A549 treated with CpdA at 1 μM for 4 hours (cell line): Measurements from ENCODE around the gene SKIC2. TPM values are rescaled to one million over a fixed set of nuclear protein-coding genes. Genes with fewer than 3 reads are reported as not detected.

ENCODE experiments used
- total RNA-seq: library from RNA; stranded (reverse); fragments of 200-300 nt; extraction: Qiagen RNA extraction; gene quantifications from 5 replicates; pipeline ENCODE4 v1.2.3, GENCODE V29; 2022; ENCODE audit warnings: low read depth

SKIC2 gene
- total RNA-seq = 22.7 to 25.6 TPM (median 24.7 TPM) in 5 replicates

GRCh38 chr6:31958741-31959739 lies at the start of gene SKIC2, which contains the start of gene NELFE:
Gene SKIC2, plus strand, starts transcription at chr6:31959175. Its CDS starts 18 bp downstream, at chr6:31959193.
Gene NELFE, minus strand, starts transcription at chr6:31958971. Its CDS starts 525 bp downstream, at chr6:31958446.

DNA sequence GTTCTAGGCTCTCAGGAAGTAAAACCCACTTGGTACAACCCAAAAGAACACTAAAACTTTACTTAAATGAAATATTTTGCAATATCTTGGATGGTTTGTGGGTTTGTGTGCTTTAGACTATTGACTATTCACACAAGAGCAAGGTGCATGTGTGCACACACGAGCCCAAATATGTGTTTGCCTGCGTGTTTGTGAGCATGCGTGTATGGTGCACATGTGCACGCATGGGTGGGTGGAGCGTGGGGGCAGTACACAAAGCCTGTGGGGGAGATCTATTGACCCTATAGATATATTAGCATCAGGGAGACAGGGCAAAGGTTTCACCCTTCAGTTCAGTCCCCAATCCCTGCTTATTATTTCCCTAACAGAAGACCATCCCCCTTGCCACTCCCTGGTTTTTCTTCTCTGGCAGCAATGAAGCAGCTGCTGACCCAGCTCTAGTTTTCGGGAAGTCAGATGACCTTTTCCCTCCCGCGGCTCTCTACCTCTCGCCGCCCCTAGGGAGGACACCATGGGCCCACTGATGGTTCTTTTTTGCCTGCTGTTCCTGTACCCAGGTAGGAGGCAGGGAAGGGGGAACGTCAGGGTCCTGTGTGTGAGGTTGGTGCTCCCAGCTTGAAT lies 31.6 kb upstream of the SKIC2 start, which contains the start of gene C2:
Gene C2 (plus strand): TSS at position 476 of the 621 bp plus-strand sequence. CDS start 36 bp downstream, at position 512.

GRCh38 chr6:31945507-31946369 lies 13.2 kb upstream of the SKIC2 start, which contains the start of gene CFB:
Gene CFB, plus strand, starts transcription at chr6:31946095. Its CDS starts 127 bp downstream, at chr6:31946222.

GRCh38 chr6:31971993-31972708 lies 13.2 kb downstream of the SKIC2 start, which contains the start of gene DXO:
Gene DXO, minus strand, starts transcription at chr6:31972138. Its CDS starts 463 bp downstream, at chr6:31971675.

DNA sequence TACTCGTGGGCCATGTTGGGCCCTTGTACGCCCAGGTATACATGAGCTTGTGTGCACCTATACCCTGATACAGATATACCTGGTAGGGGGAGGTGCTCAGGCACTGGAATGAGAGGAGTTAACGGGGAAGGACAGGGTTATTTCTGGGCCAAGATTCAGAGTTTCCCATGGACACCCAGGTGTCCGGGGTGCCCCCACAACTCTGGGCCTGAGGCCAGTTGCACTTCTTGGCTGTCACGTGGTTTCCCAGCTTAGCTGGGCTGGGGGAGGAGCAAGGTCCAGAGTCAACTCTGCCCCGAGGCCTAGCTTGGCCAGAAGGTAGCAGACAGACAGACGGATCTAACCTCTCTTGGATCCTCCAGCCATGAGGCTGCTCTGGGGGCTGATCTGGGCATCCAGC lies 22.8 kb downstream of the SKIC2 start, which contains the start of gene C4A:
Gene C4A (plus strand): TSS at position 314 of the 400 bp plus-strand sequence. CDS start 51 bp downstream, at position 365.

DNA sequence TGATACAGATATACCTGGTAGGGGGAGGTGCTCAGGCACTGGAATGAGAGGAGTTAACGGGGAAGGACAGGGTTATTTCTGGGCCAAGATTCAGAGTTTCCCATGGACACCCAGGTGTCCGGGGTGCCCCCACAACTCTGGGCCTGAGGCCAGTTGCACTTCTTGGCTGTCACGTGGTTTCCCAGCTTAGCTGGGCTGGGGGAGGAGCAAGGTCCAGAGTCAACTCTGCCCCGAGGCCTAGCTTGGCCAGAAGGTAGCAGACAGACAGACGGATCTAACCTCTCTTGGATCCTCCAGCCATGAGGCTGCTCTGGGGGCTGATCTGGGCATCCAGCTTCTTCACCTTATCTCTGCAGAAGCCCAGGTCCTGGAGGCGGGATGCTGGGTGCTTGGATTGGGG lies 55.6 kb downstream of the SKIC2 start, which contains the start of gene C4B:
Gene C4B (plus strand): TSS at position 249 of the 400 bp plus-strand sequence. CDS start 51 bp downstream, at position 300.

Other genes starting within 250 kb of the SKIC2 start
- gene LY6G6D, start 243.8 kb upstream of the SKIC2 start, total RNA-seq = not detected in 5 replicates
- 0.11 TPM in 1 of 5 replicates, not detected in the others for gene LY6G6C, start 237.4 kb upstream of the SKIC2 start, total RNA-seq
- gene MPIG6B, start 235.8 kb upstream of the SKIC2 start, total RNA-seq = not detected in 5 replicates
- 25.6 to 30.4 TPM (median 28.7 TPM) in 5 replicates for gene DDAH2, start 229.9 kb upstream of the SKIC2 start, total RNA-seq
- gene CLIC1, start 222.6 kb upstream of the SKIC2 start, total RNA-seq = 495 to 530 TPM (median 516 TPM) in 5 replicates
- 12.1 to 16.5 TPM (median 15.1 TPM) in 5 replicates for gene MSH5, start 219.2 kb upstream of the SKIC2 start, total RNA-seq
- 3.6 to 5.9 TPM (median 4.7 TPM) in 5 replicates for gene SAPCD1, start 196.5 kb upstream of the SKIC2 start, total RNA-seq
- 0.61 to 2.0 TPM (median 1.5 TPM) in 5 replicates for gene VWA7, start 181.8 kb upstream of the SKIC2 start, total RNA-seq
- 50.8 to 60.2 TPM (median 57.2 TPM) in 5 replicates for gene VARS1, start 163.4 kb upstream of the SKIC2 start, total RNA-seq
- gene LSM2, start 152.2 kb upstream of the SKIC2 start, total RNA-seq = 49.7 to 68.8 TPM (median 64.6 TPM) in 5 replicates
- 1.3 to 2.2 TPM (median 2.1 TPM) in 5 replicates for gene HSPA1L, start 143.9 kb upstream of the SKIC2 start, total RNA-seq
- 218 to 535 TPM (median 388 TPM) in 5 replicates for gene HSPA1A, start 143.6 kb upstream of the SKIC2 start, total RNA-seq
- gene HSPA1B, start 131.4 kb upstream of the SKIC2 start, total RNA-seq = 167 to 379 TPM (median 289 TPM) in 5 replicates
- 25.3 to 37.2 TPM (median 30.6 TPM) in 5 replicates for gene NEU1, start 96.4 kb upstream of the SKIC2 start, total RNA-seq
- 0.10 to 0.14 TPM (median 0.13 TPM) in 3 of 5 replicates, not detected in the others for gene SLC44A4, start 80.2 kb upstream of the SKIC2 start, total RNA-seq
- gene EHMT2, start 61.5 kb upstream of the SKIC2 start, total RNA-seq = 25.6 to 34.6 TPM (median 30.8 TPM) in 5 replicates
- 3.2 to 5.4 TPM (median 4.8 TPM) in 5 replicates for gene ZBTB12, start 57.1 kb upstream of the SKIC2 start, total RNA-seq
- 0.19 to 0.66 TPM (median 0.27 TPM) in 5 replicates for gene C2, start 31.5 kb upstream of the SKIC2 start, total RNA-seq
- gene CFB, start 13.1 kb upstream of the SKIC2 start, total RNA-seq = 1.4 to 3.1 TPM (median 2.1 TPM) in 5 replicates
- gene NELFE, start 204 bp upstream of the SKIC2 start, total RNA-seq = 74.0 to 93.6 TPM (median 77.4 TPM) in 5 replicates
- 9.7 to 13.2 TPM (median 11.9 TPM) in 5 replicates for gene DXO, start 13.0 kb downstream of the SKIC2 start, total RNA-seq
- gene C4A, start 22.9 kb downstream of the SKIC2 start, total RNA-seq = 0.48 to 1.3 TPM (median 0.98 TPM) in 5 replicates
- gene C4B, start 55.6 kb downstream of the SKIC2 start, total RNA-seq = 0.56 to 1.3 TPM (median 0.94 TPM) in 5 replicates
- gene CYP21A2, start 79.2 kb downstream of the SKIC2 start, total RNA-seq = not detected in 5 replicates
- 0.42 to 0.92 TPM (median 0.67 TPM) in 5 replicates for gene TNXB, start 150.2 kb downstream of the SKIC2 start, total RNA-seq
- 26.8 to 36.7 TPM (median 34.5 TPM) in 5 replicates for gene ATF6B, start 169.1 kb downstream of the SKIC2 start, total RNA-seq
- gene FKBPL, start 171.1 kb downstream of the SKIC2 start, total RNA-seq = 7.0 to 9.3 TPM (median 8.2 TPM) in 5 replicates
- gene PRRT1, start 192.8 kb downstream of the SKIC2 start, total RNA-seq = 0.45 to 0.98 TPM (median 0.65 TPM) in 5 replicates
- 8.1 to 10.0 TPM (median 9.0 TPM) in 5 replicates for gene PPT2, start 195.0 kb downstream of the SKIC2 start, total RNA-seq
- 1.1 to 2.4 TPM (median 1.3 TPM) in 5 replicates for gene EGFL8, start 205.4 kb downstream of the SKIC2 start, total RNA-seq
- gene AGPAT1, start 216.9 kb downstream of the SKIC2 start, total RNA-seq = 32.1 to 40.9 TPM (median 40.2 TPM) in 5 replicates
- 33.1 to 47.7 TPM (median 45.2 TPM) in 5 replicates for gene RNF5, start 219.2 kb downstream of the SKIC2 start, total RNA-seq
- 1.2 to 2.3 TPM (median 1.7 TPM) in 5 replicates for gene AGER, start 225.1 kb downstream of the SKIC2 start, total RNA-seq
- gene PBX2, start 231.0 kb downstream of the SKIC2 start, total RNA-seq = 15.2 to 21.6 TPM (median 17.8 TPM) in 5 replicates
- 0.31 to 0.67 TPM (median 0.50 TPM) in 5 replicates for gene GPSM3, start 233.5 kb downstream of the SKIC2 start, total RNA-seq